Caco-2 (cell line): ENCODE measurements around the gene RASSF7. TPM values are rescaled to one million over a fixed set of nuclear protein-coding genes. Genes with fewer than 3 reads are reported as not detected.

Experiments
- BruUV-seq: library from RNA; stranded (reverse); fragments of 400-500 nt; replicated peaks from 2 replicates; lab custom pipeline; 2021; lab: Mats Ljungman, UMichigan
- CTCF ChIA-PET: fragments of 300-600 bp; sonication (Branson Sonifier 250); formaldehyde crosslinking; loops from one replicate; lab custom pipeline; 2022; ENCODE audit warnings: antibody characterized with exemption; lab: Charles Lee
- POLR2A ChIA-PET: fragments of 300-600 bp; sonication (Branson Sonifier 250); formaldehyde crosslinking; loops from one replicate; lab custom pipeline; 2022; ENCODE audit warnings: antibody characterized with exemption; lab: Charles Lee
- DNase-seq, 2 experiments: peaks; one replicate each; pipeline versions ENCODE4 v3.0.0 to v3.0.0-alpha.2; 2020 to 2022
- H3K27me3 ChIP-seq: replicated peaks from 2 replicates; pipeline ENCODE4 v1.6.0; 2011; ENCODE audit warnings: low read length; ENCODE audit not compliant: control insufficient read depth, insufficient read depth
- H3K36me3 ChIP-seq: 2 replicates; pipeline ENCODE4 v1.5.1; 2011; ENCODE audit warnings: low read length; ENCODE audit not compliant: control insufficient read depth, insufficient read depth
- H3K4me1 ChIP-seq: fragments of 250-450 bp; sonication (Bioruptor Pico); 2 replicates; pipeline ENCODE4 v1.5.1; 2020; ENCODE audit warnings: mild to moderate bottlenecking
- H3K4me3 ChIP-seq: 2 replicates; pipeline ENCODE4 v1.5.1; 2011; ENCODE audit warnings: low read depth, mild to moderate bottlenecking, control low read depth, low read length
- H3K9me3 ChIP-seq: fragments of 250-450 bp; sonication (Bioruptor Pico); 2 replicates; pipeline ENCODE4 v1.5.1; 2020; ENCODE audit warnings: mild to moderate bottlenecking, moderate library complexity
- H3K27ac Mint-ChIP-seq: one replicate; pipeline ENCODE4 v1.8.0; 2022; ENCODE audit warnings: mixed read lengths; ENCODE audit not compliant: unreplicated experiment
- H3K27me3 Mint-ChIP-seq: one replicate; pipeline ENCODE4 v1.8.0; 2022; ENCODE audit warnings: mixed read lengths; ENCODE audit not compliant: insufficient read depth, unreplicated experiment
- H3K36me3 Mint-ChIP-seq: one replicate; pipeline ENCODE4 v1.8.0; 2022; ENCODE audit warnings: mild to moderate bottlenecking, mixed read lengths; ENCODE audit not compliant: insufficient read depth, unreplicated experiment
- H3K4me1 Mint-ChIP-seq: one replicate; pipeline ENCODE4 v1.8.0; 2022; ENCODE audit warnings: low read depth, mixed read lengths; ENCODE audit not compliant: unreplicated experiment
- H3K4me3 Mint-ChIP-seq: one replicate; pipeline ENCODE4 v1.8.0; 2022; ENCODE audit warnings: mild to moderate bottlenecking, moderate library complexity, mixed read lengths; ENCODE audit not compliant: unreplicated experiment
- H3K9me3 Mint-ChIP-seq: one replicate; pipeline ENCODE4 v1.8.0; 2022; ENCODE audit warnings: mixed read lengths; ENCODE audit not compliant: unreplicated experiment
- intact Hi-C: fragments of 100-400 bp; cut with micrococcal nuclease; formaldehyde crosslinking; loops from one replicate; pipeline ENCODE4 v1.10.0; 2022; ENCODE audit not compliant: unreplicated experiment
- total RNA-seq: library from RNA; stranded (reverse); gene quantifications from 2 replicates; pipeline ENCODE4 v1.2.3, GENCODE V29; 2022
- TF ChIP-seq, protein P1 (sequence below), 2 experiments: fragments of 200-600 bp in 1 of 2; IDR thresholded peaks; 1 replicate in 1 of 2; 2 replicates in 1 of 2; pipeline versions ENCODE4 v1.5.1 to v1.8.0; 2011 to 2022; ENCODE audit warnings: antibody characterized with exemption in 1 of 2, control low read depth in 1 of 2, inconsistent platforms in 1 of 2, low read depth in 1 of 2, low read length in 1 of 2, mild to moderate bottlenecking in 1 of 2, moderate library complexity in 1 of 2; ENCODE audit not compliant: insufficient read depth in 1 of 2, severe bottlenecking in 1 of 2, unreplicated experiment in 1 of 2

Gene RASSF7
- total RNA-seq, 1 experiment from 2014 or later = 65.5 TPM

DNA sequence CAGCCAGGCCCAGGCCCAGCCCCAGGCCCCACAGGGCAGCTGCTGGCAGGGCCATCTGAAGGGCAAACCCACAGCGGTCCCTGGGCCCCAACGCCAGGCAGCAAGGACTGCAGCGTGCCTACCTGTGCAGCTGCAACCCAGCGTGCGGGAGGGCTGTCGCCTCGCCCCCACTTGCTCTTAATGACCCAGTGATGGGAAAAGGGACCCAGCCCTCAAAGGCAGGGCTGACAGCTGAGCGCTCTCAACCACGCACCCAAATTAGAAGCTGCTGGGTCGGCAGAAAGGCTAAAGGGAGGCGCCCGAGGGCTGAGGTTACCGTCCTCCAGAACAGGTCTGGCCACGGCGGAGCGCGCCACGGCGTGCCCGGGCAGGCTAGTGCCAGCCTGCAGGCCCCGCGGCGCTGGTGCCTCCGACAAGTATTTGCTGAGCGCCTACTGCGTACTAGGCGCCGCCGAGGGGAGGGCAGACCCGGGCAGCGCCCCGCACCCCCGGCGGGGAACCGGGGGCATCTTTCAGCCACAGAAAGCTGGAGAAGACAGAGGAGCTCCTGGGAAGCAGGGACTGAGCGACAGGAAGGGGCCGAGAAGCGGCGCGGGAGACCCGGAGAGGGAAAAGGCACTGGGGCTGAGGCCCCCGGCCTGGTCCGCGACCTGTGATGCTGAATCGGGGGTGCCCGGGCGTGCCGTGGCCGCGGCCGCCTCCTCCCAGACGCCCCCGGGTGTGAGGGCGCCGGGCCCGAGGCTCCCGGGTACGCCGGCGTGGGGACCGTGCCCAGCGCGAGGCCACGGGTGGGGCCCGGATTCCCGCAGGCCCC lies 26.2 kb upstream of the RASSF7 start:
- Histone ChIP-seq H3K4me1 (peaks cover 9% of the 10 kb centered on the region; the same call in 1 of the 2 replicates), H3K4me3 (peak overlapping the region; percentile 66), H3K36me3 (peaks cover 3% of the 10 kb centered on the region), H3K27me3 (no peaks in the 10 kb centered on the region), H3K9me3 (no peaks in the 10 kb centered on the region)
- no TSS peak for BruUV-seq
- H3K36me3 Mint-ChIP-seq = peaks cover 48% of the 10 kb centered on the region
- peak; percentile 38 to 40 for DNase-seq
- CTCF ChIA-PET = interaction anchor here (0.6 kb wide), 1 partner anchor 42 kb away, joined by 3 read pairs; the partner anchor contains the start of gene PHRF1
- no peaks in the 10 kb centered on the region for H3K27me3 Mint-ChIP-seq
- H3K4me1 Mint-ChIP-seq = no peaks in the 10 kb centered on the region
- intact Hi-C loops = no loop called here
- H3K27ac Mint-ChIP-seq = no peak overlapping the region
- TF ChIP-seq, protein P1, sequence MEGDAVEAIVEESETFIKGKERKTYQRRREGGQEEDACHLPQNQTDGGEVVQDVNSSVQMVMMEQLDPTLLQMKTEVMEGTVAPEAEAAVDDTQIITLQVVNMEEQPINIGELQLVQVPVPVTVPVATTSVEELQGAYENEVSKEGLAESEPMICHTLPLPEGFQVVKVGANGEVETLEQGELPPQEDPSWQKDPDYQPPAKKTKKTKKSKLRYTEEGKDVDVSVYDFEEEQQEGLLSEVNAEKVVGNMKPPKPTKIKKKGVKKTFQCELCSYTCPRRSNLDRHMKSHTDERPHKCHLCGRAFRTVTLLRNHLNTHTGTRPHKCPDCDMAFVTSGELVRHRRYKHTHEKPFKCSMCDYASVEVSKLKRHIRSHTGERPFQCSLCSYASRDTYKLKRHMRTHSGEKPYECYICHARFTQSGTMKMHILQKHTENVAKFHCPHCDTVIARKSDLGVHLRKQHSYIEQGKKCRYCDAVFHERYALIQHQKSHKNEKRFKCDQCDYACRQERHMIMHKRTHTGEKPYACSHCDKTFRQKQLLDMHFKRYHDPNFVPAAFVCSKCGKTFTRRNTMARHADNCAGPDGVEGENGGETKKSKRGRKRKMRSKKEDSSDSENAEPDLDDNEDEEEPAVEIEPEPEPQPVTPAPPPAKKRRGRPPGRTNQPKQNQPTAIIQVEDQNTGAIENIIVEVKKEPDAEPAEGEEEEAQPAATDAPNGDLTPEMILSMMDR (IDR thresholded peaks at IDR 0.05; ENCODE audit: insufficient read depth in 1 of 2, low read depth in 1 of 2, low read length in 1 of 2, severe bottlenecking in 1 of 2, unreplicated experiment in 1 of 2) = no peak
- peak overlapping the region; percentile 77 for H3K4me3 Mint-ChIP-seq
- POLR2A ChIA-PET = no interaction called here
- no peaks in the 10 kb centered on the region for H3K9me3 Mint-ChIP-seq

DNA sequence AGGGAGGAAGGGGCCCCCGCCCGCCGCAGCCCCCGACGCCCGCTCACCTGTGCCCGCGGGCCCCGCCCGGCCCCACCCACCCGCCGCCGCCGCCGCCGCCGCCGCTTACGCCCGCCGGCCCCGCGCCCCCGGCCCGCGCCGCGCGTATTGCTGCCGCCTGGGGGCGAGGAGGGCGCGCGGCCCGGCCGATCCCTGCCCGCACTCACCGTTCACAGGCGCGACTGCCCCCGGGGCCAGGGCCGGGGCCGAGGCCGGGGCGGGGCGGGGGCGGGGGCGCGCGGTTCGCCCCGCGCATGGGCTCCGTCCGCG lies 25.6 kb upstream of the RASSF7 start:
- no peaks in the 10 kb centered on the region for H3K9me3 Mint-ChIP-seq
- intact Hi-C loops = no loop called here
- peaks cover 3% of the 10 kb centered on the region for H3K36me3 ChIP-seq
- peaks cover 9% of the 10 kb centered on the region; the same call in 1 of the 2 replicates for H3K4me1 ChIP-seq
- no peaks in the 10 kb centered on the region for H3K27me3 ChIP-seq
- no peak overlapping the region for H3K27ac Mint-ChIP-seq
- H3K4me3 Mint-ChIP-seq = peak overlapping the region; percentile 88
- no TSS peak for BruUV-seq
- TF ChIP-seq, protein P1 (IDR thresholded peaks at IDR 0.05; ENCODE audit: insufficient read depth in 1 of 2, low read depth in 1 of 2, low read length in 1 of 2, severe bottlenecking in 1 of 2, unreplicated experiment in 1 of 2) = no peak
- H3K36me3 Mint-ChIP-seq = peaks cover 48% of the 10 kb centered on the region
- ChIA-PET CTCF (no interaction called here), POLR2A (no interaction called here)
- no peaks in the 10 kb centered on the region for H3K4me1 Mint-ChIP-seq
- DNase-seq = no peak
- H3K9me3 ChIP-seq = no peaks in the 10 kb centered on the region
- H3K4me3 ChIP-seq = peak overlapping the region; percentile 66
- no peaks in the 10 kb centered on the region for H3K27me3 Mint-ChIP-seq

DNA sequence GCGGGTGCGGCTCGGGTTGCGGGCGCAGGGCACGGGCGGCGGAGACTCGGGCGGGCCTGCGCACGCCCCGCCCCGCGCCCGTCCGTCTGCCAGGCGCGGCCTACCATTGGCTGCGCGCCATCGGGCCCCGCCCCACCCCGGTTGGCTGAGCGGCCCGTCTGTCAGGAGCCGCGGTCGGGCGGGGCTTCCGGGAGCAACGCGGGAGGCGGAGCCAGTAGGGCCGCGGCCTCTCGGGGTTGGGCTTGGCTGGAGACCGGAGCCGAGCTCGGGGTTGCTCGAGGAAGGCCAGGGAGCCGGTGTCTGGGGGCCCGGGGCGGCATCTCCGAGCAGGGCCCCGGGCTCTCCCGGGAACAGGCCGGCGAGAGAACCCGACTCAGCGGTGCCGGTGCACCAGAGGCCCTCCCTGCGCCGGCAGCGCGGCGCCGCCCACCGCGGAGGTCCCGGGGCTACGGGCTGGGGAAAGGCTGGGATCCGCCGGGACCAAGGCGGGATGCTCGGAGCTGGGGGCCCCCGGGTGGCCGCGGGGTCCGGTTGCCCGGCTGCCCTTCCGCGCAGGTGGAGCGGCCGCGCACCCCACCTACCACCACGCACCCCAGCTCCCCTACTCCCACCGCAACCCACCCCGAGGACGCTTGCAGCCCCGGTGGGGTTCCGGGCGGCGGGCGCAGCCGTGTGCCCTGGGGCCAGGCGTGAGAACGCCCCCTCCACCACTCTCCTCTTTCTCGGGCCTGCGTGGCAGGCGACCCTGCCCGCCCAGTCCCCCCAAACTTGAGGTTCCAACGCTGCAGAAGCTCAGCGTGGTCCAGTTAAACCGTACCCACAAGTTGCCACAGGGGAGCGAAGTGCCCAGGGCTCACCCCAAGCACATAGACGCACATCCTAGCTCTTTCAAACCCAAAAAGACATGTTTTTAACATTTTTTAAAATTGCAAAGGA lies 25.0 kb upstream of the RASSF7 start, which contains the start of gene HRAS:
HRAS (minus strand) TSS at position 58 of the 936 bp plus-strand sequence.
- Mint-ChIP-seq H3K4me1 (no peaks in the 10 kb centered on the region), H3K9me3 (no peaks in the 10 kb centered on the region), H3K36me3 (peaks cover 48% of the 10 kb centered on the region), H3K27me3 (no peaks in the 10 kb centered on the region), H3K4me3 (peak within 1 kb of the TSS; percentile 88), H3K27ac (peak within 1 kb of the TSS; percentile 88)
- POLR2A ChIA-PET = interaction anchor here (0.6 to 1.0 kb wide), 3 partner anchors 30 to 1016 kb away, joined by 3 read pairs; partner anchors contain the start of gene TMEM80
- Histone ChIP-seq H3K9me3 (no peaks in the 10 kb centered on the region), H3K27me3 (no peaks in the 10 kb centered on the region), H3K4me1 (peaks cover 9% of the 10 kb centered on the region; the same call in 1 of the 2 replicates), H3K4me3 (peak within 1 kb of the TSS; percentile 66), H3K36me3 (peaks cover 3% of the 10 kb centered on the region)
- CTCF ChIA-PET = interaction anchor here (0.6 kb wide), 1 partner anchor 85 kb away, joined by 5 read pairs; no protein-coding TSS in a partner anchor
- intact Hi-C loops = loop anchor here (2.0 kb wide), 1 partner anchor 29 kb away; the partner anchor contains the start of gene RNH1
- BruUV-seq = TSS peak; percentile 33
- DNase-seq = peak; percentile 93 to 98
- TF ChIP-seq, protein P1 (IDR thresholded peaks at IDR 0.05; ENCODE audit: insufficient read depth in 1 of 2, low read depth in 1 of 2, low read length in 1 of 2, severe bottlenecking in 1 of 2, unreplicated experiment in 1 of 2) = no peak
